HepG2 (cell line): ENCODE data around the gene PLEKHM2.

ENCODE experiments used
- ATF7 ChIP-seq, 2 experiments: fragments of 450-650 bp in 1 of 2; sonication (generic) in 1 of 2; formaldehyde crosslinking in 1 of 2; IDR thresholded peaks; 2 replicates each; pipeline versions ENCODE4 v1.4.0 to v1.6.1; 2016 to 2020; ENCODE audit warnings: antibody characterized with exemption in 1 of 2, mild to moderate bottlenecking in 1 of 2, missing genetic modification reagents in 1 of 2
- BRCA1 ChIP-seq: sonication (generic); formaldehyde crosslinking; IDR thresholded peaks from 2 replicates; pipeline ENCODE4 v1.4.0; 2020; ENCODE audit warnings: missing genetic modification reagents
- CEBPB ChIP-seq: IDR thresholded peaks from 2 replicates; pipeline ENCODE4 v1.6.1; 2011; ENCODE audit warnings: low read depth, low read length, improper control_type of control experiment, borderline replicate concordance
- EP300 ChIP-seq, 3 experiments: sonication (generic) in 1 of 3; formaldehyde crosslinking in 1 of 3; IDR thresholded peaks; 2 replicates each; pipeline versions ENCODE4 v1.5.1 to v1.6.1; 2011 to 2020; ENCODE audit warnings: low read depth in 2 of 3, low read length in 2 of 3, borderline replicate concordance in 1 of 3, improper control_type of control experiment in 1 of 3, mild to moderate bottlenecking in 1 of 3, missing genetic modification reagents in 1 of 3, moderate library complexity in 1 of 3
- KLF9 ChIP-seq: IDR thresholded peaks from 2 replicates; pipeline ENCODE4 v1.6.1; 2016; ENCODE audit warnings: low read depth
- NPAS2 ChIP-seq: sonication (generic); formaldehyde crosslinking; IDR thresholded peaks from 2 replicates; pipeline ENCODE4 v1.8.0; 2022; ENCODE audit warnings: mild to moderate bottlenecking, missing genetic modification reagents, borderline replicate concordance
- POLR2A ChIP-seq, 2 experiments: IDR thresholded peaks; 2 replicates each; pipeline ENCODE4 v1.6.1; 2011; ENCODE audit warnings: low read depth in 2 of 2, low read length in 2 of 2, mild to moderate bottlenecking in 1 of 2, moderate library complexity in 1 of 2; ENCODE audit not compliant: insufficient read depth in 1 of 2
- RARG ChIP-seq: sonication (generic); formaldehyde crosslinking; IDR thresholded peaks from 2 replicates; pipeline ENCODE4 v1.4.0; 2020; ENCODE audit warnings: low read depth, mild to moderate bottlenecking, missing genetic modification reagents
- YY1 ChIP-seq: IDR thresholded peaks from 2 replicates; pipeline ENCODE4 v1.6.1; 2011; ENCODE audit warnings: low read length, low read depth, moderate library complexity, mild to moderate bottlenecking; ENCODE audit not compliant: insufficient read depth, insufficient replicate concordance
- TF ChIP-seq, protein P1 (sequence below): sonication (generic); formaldehyde crosslinking; IDR thresholded peaks from 2 replicates; pipeline ENCODE4 v1.5.0; 2020; ENCODE audit warnings: mild to moderate bottlenecking, missing genetic modification reagents, moderate library complexity
- TF ChIP-seq, protein P2 (sequence below): sonication (generic); formaldehyde crosslinking; IDR thresholded peaks from 2 replicates; pipeline ENCODE4 v1.4.0; 2020; ENCODE audit warnings: missing genetic modification reagents
- TF ChIP-seq, protein P3 (sequence below): sonication (generic); formaldehyde crosslinking; IDR thresholded peaks from 2 replicates; pipeline ENCODE4 v1.4.0; 2020; ENCODE audit warnings: missing genetic modification reagents, borderline replicate concordance

DNA sequence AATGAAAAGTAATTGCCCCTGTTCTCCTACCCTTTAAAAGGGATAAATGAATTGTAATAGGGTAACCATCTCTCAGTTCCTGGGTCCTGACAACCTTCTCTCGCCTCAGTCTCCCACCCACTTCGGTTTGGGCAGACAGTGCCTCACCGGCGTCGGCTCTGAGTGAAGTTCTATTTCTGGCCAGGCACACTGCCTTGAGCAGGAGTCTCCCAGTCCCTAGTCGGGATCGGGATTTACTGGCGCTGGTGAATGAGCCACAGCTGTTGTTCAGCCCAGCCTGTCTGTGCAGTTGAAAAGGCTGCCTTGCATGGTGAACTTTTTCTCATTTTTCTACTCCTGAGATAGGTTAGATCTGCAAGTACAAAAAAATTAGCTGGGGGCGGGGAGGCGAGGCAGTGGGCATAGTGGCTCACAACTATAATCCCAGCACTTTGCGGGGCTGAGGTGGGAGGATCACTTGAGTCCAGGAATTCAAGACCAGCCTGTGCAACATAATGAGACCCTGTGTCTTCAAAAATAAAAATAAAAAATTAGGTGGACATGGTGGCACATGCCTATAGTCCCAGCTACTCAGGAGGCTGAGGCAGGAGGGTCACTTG is 7.4 kb downstream of the PLEKHM2 start:
- TF ChIP-seq, protein P1, sequence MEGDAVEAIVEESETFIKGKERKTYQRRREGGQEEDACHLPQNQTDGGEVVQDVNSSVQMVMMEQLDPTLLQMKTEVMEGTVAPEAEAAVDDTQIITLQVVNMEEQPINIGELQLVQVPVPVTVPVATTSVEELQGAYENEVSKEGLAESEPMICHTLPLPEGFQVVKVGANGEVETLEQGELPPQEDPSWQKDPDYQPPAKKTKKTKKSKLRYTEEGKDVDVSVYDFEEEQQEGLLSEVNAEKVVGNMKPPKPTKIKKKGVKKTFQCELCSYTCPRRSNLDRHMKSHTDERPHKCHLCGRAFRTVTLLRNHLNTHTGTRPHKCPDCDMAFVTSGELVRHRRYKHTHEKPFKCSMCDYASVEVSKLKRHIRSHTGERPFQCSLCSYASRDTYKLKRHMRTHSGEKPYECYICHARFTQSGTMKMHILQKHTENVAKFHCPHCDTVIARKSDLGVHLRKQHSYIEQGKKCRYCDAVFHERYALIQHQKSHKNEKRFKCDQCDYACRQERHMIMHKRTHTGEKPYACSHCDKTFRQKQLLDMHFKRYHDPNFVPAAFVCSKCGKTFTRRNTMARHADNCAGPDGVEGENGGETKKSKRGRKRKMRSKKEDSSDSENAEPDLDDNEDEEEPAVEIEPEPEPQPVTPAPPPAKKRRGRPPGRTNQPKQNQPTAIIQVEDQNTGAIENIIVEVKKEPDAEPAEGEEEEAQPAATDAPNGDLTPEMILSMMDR (CRISPR knock-in tag): no peak
- TF ChIP-seq ATF7 (IDR thresholded peaks at IDR 0.05) (no peak), ATF7 (CRISPR knock-in tag; IDR thresholded peaks at IDR 0.05) (no peak), RARG (CRISPR knock-in tag) (no peak), KLF9 (CRISPR knock-in tag) (no peak), YY1 (no peak), POLR2A (IDR thresholded peaks at IDR 0.05; ENCODE audit: insufficient read depth in 1 of 2, low read depth in 2 of 2, low read length in 2 of 2) (no peak), BRCA1 (CRISPR knock-in tag) (no peak), CEBPB (no peak), NPAS2 (CRISPR knock-in tag) (no peak), EP300 (IDR thresholded peaks at IDR 0.05; ENCODE audit: low read depth in 2 of 2, low read length in 2 of 2) (no peak), EP300 (CRISPR knock-in tag; IDR thresholded peaks at IDR 0.05; ENCODE audit: borderline replicate concordance) (no peak)
- TF ChIP-seq, protein P2, sequence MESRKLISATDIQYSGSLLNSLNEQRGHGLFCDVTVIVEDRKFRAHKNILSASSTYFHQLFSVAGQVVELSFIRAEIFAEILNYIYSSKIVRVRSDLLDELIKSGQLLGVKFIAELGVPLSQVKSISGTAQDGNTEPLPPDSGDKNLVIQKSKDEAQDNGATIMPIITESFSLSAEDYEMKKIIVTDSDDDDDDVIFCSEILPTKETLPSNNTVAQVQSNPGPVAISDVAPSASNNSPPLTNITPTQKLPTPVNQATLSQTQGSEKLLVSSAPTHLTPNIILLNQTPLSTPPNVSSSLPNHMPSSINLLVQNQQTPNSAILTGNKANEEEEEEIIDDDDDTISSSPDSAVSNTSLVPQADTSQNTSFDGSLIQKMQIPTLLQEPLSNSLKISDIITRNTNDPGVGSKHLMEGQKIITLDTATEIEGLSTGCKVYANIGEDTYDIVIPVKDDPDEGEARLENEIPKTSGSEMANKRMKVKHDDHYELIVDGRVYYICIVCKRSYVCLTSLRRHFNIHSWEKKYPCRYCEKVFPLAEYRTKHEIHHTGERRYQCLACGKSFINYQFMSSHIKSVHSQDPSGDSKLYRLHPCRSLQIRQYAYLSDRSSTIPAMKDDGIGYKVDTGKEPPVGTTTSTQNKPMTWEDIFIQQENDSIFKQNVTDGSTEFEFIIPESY (CRISPR knock-in tag): no peak
- TF ChIP-seq, protein P3, sequence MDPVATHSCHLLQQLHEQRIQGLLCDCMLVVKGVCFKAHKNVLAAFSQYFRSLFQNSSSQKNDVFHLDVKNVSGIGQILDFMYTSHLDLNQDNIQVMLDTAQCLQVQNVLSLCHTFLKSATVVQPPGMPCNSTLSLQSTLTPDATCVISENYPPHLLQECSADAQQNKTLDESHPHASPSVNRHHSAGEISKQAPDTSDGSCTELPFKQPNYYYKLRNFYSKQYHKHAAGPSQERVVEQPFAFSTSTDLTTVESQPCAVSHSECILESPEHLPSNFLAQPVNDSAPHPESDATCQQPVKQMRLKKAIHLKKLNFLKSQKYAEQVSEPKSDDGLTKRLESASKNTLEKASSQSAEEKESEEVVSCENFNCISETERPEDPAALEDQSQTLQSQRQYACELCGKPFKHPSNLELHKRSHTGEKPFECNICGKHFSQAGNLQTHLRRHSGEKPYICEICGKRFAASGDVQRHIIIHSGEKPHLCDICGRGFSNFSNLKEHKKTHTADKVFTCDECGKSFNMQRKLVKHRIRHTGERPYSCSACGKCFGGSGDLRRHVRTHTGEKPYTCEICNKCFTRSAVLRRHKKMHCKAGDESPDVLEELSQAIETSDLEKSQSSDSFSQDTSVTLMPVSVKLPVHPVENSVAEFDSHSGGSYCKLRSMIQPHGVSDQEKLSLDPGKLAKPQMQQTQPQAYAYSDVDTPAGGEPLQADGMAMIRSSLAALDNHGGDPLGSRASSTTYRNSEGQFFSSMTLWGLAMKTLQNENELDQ (CRISPR knock-in tag): no peak
